IMR-90 (cell line): ENCODE measurements around the gene SYNPO. TPM values are rescaled to one million over a fixed set of nuclear protein-coding genes. Genes with fewer than 3 reads are reported as not detected.

Experiments used
- ATAC-seq: fragments of 200-7000 bp; cut with Tn5 transposase; 2 replicates; pipeline ENCODE4 v1.9.1; 2020; ENCODE audit warnings: low read depth, mild to moderate bottlenecking, moderate library complexity
- BruUV-seq: library from RNA; stranded (reverse); fragments of 400-500 nt; replicated peaks from 2 replicates; lab custom pipeline; 2021; lab: Mats Ljungman, UMichigan
- CTCF ChIA-PET: fragments of 300-600 bp; formaldehyde crosslinking; extraction: SDS; loops from one replicate; lab custom pipeline; 2021; ENCODE audit warnings: antibody characterized with exemption; lab: Yijun Ruan, JAX
- POLR2A ChIA-PET: fragments of 300-600 bp; sonication (Branson Sonifier 250); formaldehyde crosslinking; loops from one replicate; lab custom pipeline; 2022; ENCODE audit warnings: antibody characterized with exemption; ENCODE audit not compliant: unreplicated experiment; lab: Charles Lee
- DNase-seq: peaks from one replicate; pipeline ENCODE4 v3.0.0; 2013
- H2AFZ ChIP-seq: replicated peaks from 2 replicates; pipeline ENCODE3; 2013; ENCODE audit warnings: low read length, mild to moderate bottlenecking; ENCODE audit not compliant: poor library complexity
- H2AK5ac ChIP-seq: 2 replicates; pipeline ENCODE4 v1.6.1; 2013; ENCODE audit warnings: low read depth, low read length, inconsistent platforms
- H2AK9ac ChIP-seq: replicated peaks from 2 replicates; pipeline ENCODE3; 2013; ENCODE audit warnings: mild to moderate bottlenecking, low read depth, low read length, moderate library complexity; ENCODE audit not compliant: poor library complexity
- H2BK120ac ChIP-seq: 2 replicates; pipeline ENCODE4 v1.6.1; 2013; ENCODE audit warnings: low read depth, low read length, inconsistent platforms
- H2BK15ac ChIP-seq: 3 replicates; pipeline ENCODE4 v1.6.1; 2013; ENCODE audit warnings: low read depth, low read length, inconsistent platforms
- H2BK20ac ChIP-seq: 2 replicates; pipeline ENCODE4 v1.6.1; 2013; ENCODE audit warnings: low read depth, mild to moderate bottlenecking, inconsistent platforms, low read length, moderate library complexity
- H2BK5ac ChIP-seq: 2 replicates; pipeline ENCODE4 v1.6.1; 2013; ENCODE audit warnings: mild to moderate bottlenecking, low read depth, low read length, inconsistent platforms; ENCODE audit not compliant: poor library complexity, severe bottlenecking
- H3K14ac ChIP-seq: replicated peaks from 2 replicates; pipeline ENCODE4 v1.6.1; 2013; ENCODE audit warnings: low read depth, low read length, inconsistent platforms
- H3K18ac ChIP-seq: 2 replicates; pipeline ENCODE4 v1.6.1; 2013; ENCODE audit warnings: low read depth, low read length, control low read depth
- H3K23ac ChIP-seq: 2 replicates; pipeline ENCODE4 v1.6.1; 2013; ENCODE audit warnings: low read depth, low read length, inconsistent platforms
- H3K27ac ChIP-seq: 2 replicates; pipeline ENCODE4 v1.5.1; 2013; ENCODE audit warnings: mild to moderate bottlenecking, control low read depth, low read length; ENCODE audit not compliant: insufficient read depth
- H3K27me3 ChIP-seq: 2 replicates; pipeline ENCODE4 v1.6.1; 2013; ENCODE audit warnings: low read length; ENCODE audit not compliant: control insufficient read depth, insufficient read depth
- H3K36me3 ChIP-seq: 2 replicates; pipeline ENCODE4 v1.6.1; 2013; ENCODE audit warnings: low read length, mixed read lengths; ENCODE audit not compliant: control insufficient read depth, insufficient read depth
- H3K4ac ChIP-seq: 2 replicates; pipeline ENCODE4 v1.6.1; 2013; ENCODE audit warnings: low read depth, low read length, inconsistent platforms
- H3K4me1 ChIP-seq: 2 replicates; pipeline ENCODE4 v1.6.1; 2013; ENCODE audit warnings: low read length, mixed read lengths; ENCODE audit not compliant: control insufficient read depth, insufficient read depth
- H3K4me2 ChIP-seq: 2 replicates; pipeline ENCODE4 v1.6.1; 2013; ENCODE audit warnings: low read depth, mild to moderate bottlenecking, control low read depth, low read length, moderate library complexity
- H3K4me3 ChIP-seq: 2 replicates; pipeline ENCODE4 v1.5.1; 2013; ENCODE audit warnings: low read depth, mild to moderate bottlenecking, control low read depth, low read length, moderate library complexity; ENCODE audit not compliant: insufficient read depth
- H3K56ac ChIP-seq: 2 replicates; pipeline ENCODE4 v1.6.1; 2013; ENCODE audit warnings: low read length, inconsistent platforms; ENCODE audit not compliant: insufficient read depth; ENCODE audit errors: extremely low read depth
- H3K79me1 ChIP-seq, 2 experiments: 2 replicates each; pipeline ENCODE4 v1.6.1; 2013; ENCODE audit warnings: low read length in 2 of 2, inconsistent platforms in 1 of 2, low read depth in 1 of 2
- H3K9ac ChIP-seq: 2 replicates; pipeline ENCODE4 v1.6.1; 2013; ENCODE audit warnings: low read depth, low read length, control low read depth
- H3K9me1 ChIP-seq: 2 replicates; pipeline ENCODE4 v1.6.1; 2013; ENCODE audit warnings: low read length, inconsistent platforms; ENCODE audit not compliant: insufficient read depth
- H3K9me3 ChIP-seq: 2 replicates; pipeline ENCODE4 v1.6.1; 2013; ENCODE audit warnings: low read length; ENCODE audit not compliant: control insufficient read depth, insufficient read depth
- H4K20me1 ChIP-seq: 2 replicates; pipeline ENCODE4 v1.6.1; 2013; ENCODE audit warnings: low read length, inconsistent platforms; ENCODE audit not compliant: insufficient read depth
- H4K5ac ChIP-seq: 2 replicates; pipeline ENCODE4 v1.6.1; 2013; ENCODE audit warnings: mild to moderate bottlenecking, low read depth, low read length, control low read depth
- H4K8ac ChIP-seq, 2 experiments: 2 replicates each; pipeline ENCODE4 v1.6.1; 2013; ENCODE audit warnings: low read depth in 2 of 2, low read length in 2 of 2, control low read depth in 1 of 2, inconsistent platforms in 1 of 2
- H4K91ac ChIP-seq: 2 replicates; pipeline ENCODE4 v1.6.1; 2013; ENCODE audit warnings: low read depth, low read length, inconsistent platforms; ENCODE audit not compliant: insufficient read depth
- BHLHE40 ChIP-seq: fragments of 150-350 bp; IDR thresholded peaks from 2 replicates; pipeline ENCODE4 v1.6.1; 2016; ENCODE audit warnings: mild to moderate bottlenecking, low read depth, low read length
- CHD1 ChIP-seq: IDR thresholded peaks from 2 replicates; pipeline ENCODE4 v1.6.1; 2012; ENCODE audit warnings: low read depth, low read length, improper control_type of control experiment
- ELK1 ChIP-seq: fragments of 150-350 bp; IDR thresholded peaks from 2 replicates; pipeline ENCODE4 v1.6.1; 2016; ENCODE audit warnings: low read depth, mild to moderate bottlenecking, low read length, moderate library complexity, borderline replicate concordance
- MAFK ChIP-seq: IDR thresholded peaks from 2 replicates; pipeline ENCODE4 v1.6.1; 2012; ENCODE audit warnings: low read depth, low read length, improper control_type of control experiment
- MAZ ChIP-seq: IDR thresholded peaks from 2 replicates; pipeline ENCODE4 v1.6.1; 2012; ENCODE audit warnings: low read depth, mild to moderate bottlenecking, low read length, improper control_type of control experiment, moderate library complexity, borderline replicate concordance
- RAD21 ChIP-seq: IDR thresholded peaks from 2 replicates; pipeline ENCODE4 v1.6.1; 2012; ENCODE audit warnings: low read length, improper control_type of control experiment
- RFX5 ChIP-seq: IDR thresholded peaks from 2 replicates; pipeline ENCODE4 v1.8.0; 2012; ENCODE audit warnings: low read depth, mild to moderate bottlenecking, low read length, moderate library complexity
- USF2 ChIP-seq: fragments of 150-350 bp; IDR thresholded peaks from 2 replicates; pipeline ENCODE4 v1.6.1; 2017; ENCODE audit warnings: mild to moderate bottlenecking, antibody characterized with exemption, low read length, low read depth
- WGBS, 2 experiments: methylation state at CpG; one replicate each; pipeline versions ENCODE4 v1.1.5 to v1.1.7; 2013; ENCODE audit warnings: missing lambda C conversion rate in 2 of 2; ENCODE audit not compliant: insufficient read length in 1 of 2; ENCODE audit errors: extremely low coverage in 2 of 2; 5-methylcytosine and 5-hydroxymethylcytosine counted together
- dilution Hi-C: fragments of 300-500 bp; cut with HindIII; formaldehyde crosslinking; loops from one replicate; pipeline ENCODE4 v1.14.3; 2018; ENCODE audit warnings: low sequenced_read_pairs; ENCODE audit not compliant: unreplicated experiment
- in situ Hi-C: fragments of 300-500 bp; cut with MboI; formaldehyde crosslinking; loops from 3 replicates; pipeline ENCODE4 v1.14.3; 2019; ENCODE audit warnings: low sequenced_read_pairs, inconsistent platforms, mixed read lengths
- intact Hi-C: fragments of 100-400 bp; cut with micrococcal nuclease; formaldehyde crosslinking; loops from 2 replicates; pipeline ENCODE4 v1.10.0; 2022
- polyA plus RNA-seq, 3 experiments: library from polyadenylated mRNA; depleted of rRNA; stranded (reverse); fragments of >200 nt; gene quantifications; 2 replicates each; pipeline ENCODE4 v1.2.3, GENCODE V29; 2012; ENCODE audit warnings: low replicate concordance in 1 of 3
- total RNA-seq: library from RNA; depleted of rRNA; stranded (reverse); fragments of >200 nt; gene quantifications from 2 replicates; pipeline ENCODE4 v1.2.3, GENCODE V29; 2012

Gene SYNPO
- total and polyA plus RNA-seq, 2 of the 4 experiments (the other 2 are of a cell fraction) = 3.0 to 24.8 TPM

GRCh38 chr5:150630461-150631325, 9.8 kb upstream of the SYNPO start:
- ATAC-seq = 0 out of 2 replicates have a peak, but pooled peaks have one; percentile 9
- H3K9ac ChIP-seq = no peak overlapping the region; the same call in 1 of the 2 replicates
- CTCF ChIA-PET = interaction anchor here (0.5 kb wide), 1 partner anchor 1104 kb away, joined by 10 read pairs; no protein-coding TSS in a partner anchor

More at GRCh38 chr5:150630461-150631325, 9.8 kb upstream of the SYNPO start:
- H4K5ac ChIP-seq = no peak overlapping the region
- peaks cover 45% of the 10 kb centered on the region for H3K4me1 ChIP-seq
- H4K91ac ChIP-seq = no peak overlapping the region
- peak overlapping the region; percentile 30; the same call in 1 of the 2 replicates for H2BK120ac ChIP-seq
- H2BK15ac ChIP-seq = no peak overlapping the region
- 0 out of 4 replicates have a peak overlapping the region, but pooled peaks of 1 of the 2 experiments have one; percentile 26 for H4K8ac ChIP-seq
- H3K9me3 ChIP-seq = no peaks in the 10 kb centered on the region
- no peak overlapping the region for H3K4me3 ChIP-seq
- in situ Hi-C loops = no loop called here
- DNase-seq = no peak
- peak overlapping the region; percentile 18 for H2BK5ac ChIP-seq
- POLR2A ChIA-PET = no interaction called here
- H3K27me3 ChIP-seq = no peaks in the 10 kb centered on the region
- H4K20me1 ChIP-seq = no peaks in the 10 kb centered on the region; the same call in 1 of the 2 replicates
- no TSS peak for BruUV-seq
- no peak overlapping the region for H3K27ac ChIP-seq
- H3K9me1 ChIP-seq = peaks cover 22% of the 10 kb centered on the region
- H3K23ac ChIP-seq = no peak overlapping the region
- peak overlapping the region; percentile 8 for H3K4ac ChIP-seq
- H3K56ac ChIP-seq = no peak overlapping the region
- H3K4me2 ChIP-seq = no peak overlapping the region
- no peaks in the 10 kb centered on the region; a peak in 1 of 4 replicates for H3K79me1 ChIP-seq
- H2AK5ac ChIP-seq = peak overlapping the region; percentile 84
- dilution Hi-C loops = no loop called here
- 0 out of 2 replicates have a peak overlapping the region, but pooled peaks have one; percentile 14 for H2BK20ac ChIP-seq
- peak overlapping the region; percentile 25; the same call in 1 of the 2 replicates for H3K14ac ChIP-seq
- peak overlapping the region; percentile 71 for H2AK9ac ChIP-seq
- WGBS, 2 experiments = 78% methylated on average over 4 of the region's 9 CpGs; no CpG with 5 or more reads in 1 of the 2 experiments
- peak overlapping the region; percentile 1 for H2AFZ ChIP-seq
- H3K18ac ChIP-seq = no peak overlapping the region
- TF ChIP-seq BHLHE40 = no peak
- no peak for TF ChIP-seq MAZ
- TF ChIP-seq USF2 = 0 out of 2 replicates have a peak, but pooled peaks have one; percentile 33
- no peak for TF ChIP-seq RAD21
- TF ChIP-seq RFX5 = no peak
- no peak for TF ChIP-seq MAFK
- no peak for TF ChIP-seq ELK1
- TF ChIP-seq CHD1 = no peak
- H3K36me3 ChIP-seq = peaks cover 2% of the 10 kb centered on the region; the same call in 1 of the 2 replicates
- intact Hi-C loops = no loop called here
